HepG2 (cell line): ENCODE results near the gene MRPL38. TPM values are rescaled to one million over a fixed set of nuclear protein-coding genes. Genes with fewer than 3 reads are reported as not detected.

Source experiments
- ARHGAP35 ChIP-seq: sonication (generic); formaldehyde crosslinking; IDR thresholded peaks from 2 replicates; pipeline ENCODE4 v1.9.0; 2022; ENCODE audit warnings: mild to moderate bottlenecking, inconsistent platforms, moderate library complexity, missing genetic modification reagents, borderline replicate concordance
- ARNT ChIP-seq: fragments of 450-650 bp; IDR thresholded peaks from 2 replicates; pipeline ENCODE4 v1.6.1; 2017
- ASH2L ChIP-seq: fragments of 300-600, 200-600 bp; sonication (generic); IDR thresholded peaks from 2 replicates; pipeline ENCODE4 v1.7.0; 2017; ENCODE audit warnings: low read depth, mild to moderate bottlenecking, moderate library complexity, mixed read lengths, low read length; ENCODE audit not compliant: insufficient read length
- BATF2 ChIP-seq: sonication (generic); formaldehyde crosslinking; IDR thresholded peaks from 2 replicates; pipeline ENCODE4 v1.8.0; 2022; ENCODE audit warnings: mild to moderate bottlenecking, missing genetic modification reagents, moderate library complexity
- CEBPB ChIP-seq: IDR thresholded peaks from 2 replicates; pipeline ENCODE4 v1.6.1; 2011; ENCODE audit warnings: low read depth, low read length, improper control_type of control experiment, borderline replicate concordance
- CENPX ChIP-seq: sonication (generic); formaldehyde crosslinking; IDR thresholded peaks from 2 replicates; pipeline ENCODE4 v1.9.0; 2021; ENCODE audit warnings: mild to moderate bottlenecking, missing genetic modification reagents, moderate library complexity
- GMEB2 ChIP-seq: IDR thresholded peaks from 2 replicates; pipeline ENCODE4 v1.6.1; 2016; ENCODE audit warnings: missing biosample characterization, missing genetic modification reagents, low read depth
- GPN1 ChIP-seq: sonication (generic); formaldehyde crosslinking; IDR thresholded peaks from 2 replicates; pipeline ENCODE4 v1.5.1; 2020; ENCODE audit warnings: missing genetic modification reagents, borderline replicate concordance
- HNRNPK ChIP-seq: fragments of 200-400 bp; formaldehyde crosslinking; IDR thresholded peaks from 2 replicates; pipeline ENCODE4 v1.6.1; 2018; ENCODE audit warnings: low read length, low read depth, moderate library complexity, mild to moderate bottlenecking; ENCODE audit not compliant: poor library complexity, severe bottlenecking
- KLF16 ChIP-seq, 2 experiments: sonication (generic) in 1 of 2; formaldehyde crosslinking in 1 of 2; IDR thresholded peaks; 2 replicates each; pipeline versions ENCODE4 v1.6.1 to v1.8.0; 2016 to 2023; ENCODE audit warnings: missing genetic modification reagents in 2 of 2, missing compliant biosample characterization in 1 of 2
- KMT2B ChIP-seq: IDR thresholded peaks from 2 replicates; pipeline ENCODE4 v1.6.1; 2016; ENCODE audit warnings: missing genetic modification reagents, missing compliant biosample characterization
- MIER2 ChIP-seq: IDR thresholded peaks from 2 replicates; pipeline ENCODE4 v1.6.1; 2016; ENCODE audit warnings: missing biosample characterization, missing genetic modification reagents
- MLX ChIP-seq: IDR thresholded peaks from 2 replicates; pipeline ENCODE4 v1.6.1; 2016
- PRMT3 ChIP-seq: sonication (generic); formaldehyde crosslinking; IDR thresholded peaks from 2 replicates; pipeline ENCODE4 v1.8.1; 2022; ENCODE audit warnings: low read depth, mild to moderate bottlenecking, moderate library complexity, missing genetic modification reagents, borderline replicate concordance
- RARG ChIP-seq: sonication (generic); formaldehyde crosslinking; IDR thresholded peaks from 2 replicates; pipeline ENCODE4 v1.4.0; 2020; ENCODE audit warnings: low read depth, mild to moderate bottlenecking, missing genetic modification reagents
- RFX1 ChIP-seq: fragments of 450-650 bp; IDR thresholded peaks from 2 replicates; pipeline ENCODE4 v1.6.1; 2017
- RFXANK ChIP-seq: IDR thresholded peaks from 2 replicates; pipeline ENCODE4 v1.6.1; 2016
- TRIM24 ChIP-seq: sonication (generic); formaldehyde crosslinking; IDR thresholded peaks from 2 replicates; pipeline ENCODE4 v1.8.0; 2022; ENCODE audit warnings: mild to moderate bottlenecking, missing genetic modification reagents
- WIZ ChIP-seq: sonication (generic); formaldehyde crosslinking; IDR thresholded peaks from 2 replicates; pipeline ENCODE4 v1.5.1; 2020; ENCODE audit warnings: mild to moderate bottlenecking, missing genetic modification reagents
- ZBTB20 ChIP-seq: sonication (generic); formaldehyde crosslinking; IDR thresholded peaks from 2 replicates; pipeline ENCODE4 v1.8.1; 2023; ENCODE audit warnings: missing genetic modification reagents, low read depth, mild to moderate bottlenecking, borderline replicate concordance
- ZNF230 ChIP-seq: sonication (generic); formaldehyde crosslinking; IDR thresholded peaks from 2 replicates; pipeline ENCODE4 v1.4.0; 2020; ENCODE audit warnings: mild to moderate bottlenecking, missing genetic modification reagents
- ZNF333 ChIP-seq: sonication (generic); formaldehyde crosslinking; IDR thresholded peaks from 2 replicates; pipeline ENCODE4 v1.4.0; 2020; ENCODE audit warnings: mild to moderate bottlenecking, missing genetic modification reagents, borderline replicate concordance
- ZNF430 ChIP-seq: sonication (generic); formaldehyde crosslinking; IDR thresholded peaks from 2 replicates; pipeline ENCODE4 v1.9.0; 2021; ENCODE audit warnings: mild to moderate bottlenecking, missing genetic modification reagents
- ZNF503 ChIP-seq: sonication (generic); formaldehyde crosslinking; IDR thresholded peaks from 2 replicates; pipeline ENCODE4 v1.4.0; 2020; ENCODE audit warnings: missing genetic modification reagents
- ZNF530 ChIP-seq: sonication (generic); formaldehyde crosslinking; IDR thresholded peaks from 2 replicates; pipeline ENCODE4 v1.5.0; 2020; ENCODE audit warnings: low read depth, mild to moderate bottlenecking, missing genetic modification reagents
- ZNF768 ChIP-seq: sonication (generic); formaldehyde crosslinking; IDR thresholded peaks from 2 replicates; pipeline ENCODE4 v1.4.0; 2020; ENCODE audit warnings: missing genetic modification reagents
- ZSCAN22 ChIP-seq: sonication (generic); formaldehyde crosslinking; IDR thresholded peaks from 2 replicates; pipeline ENCODE4 v1.4.0; 2020; ENCODE audit warnings: mild to moderate bottlenecking, missing genetic modification reagents
- polyA plus RNA-seq, 8 experiments: library from polyadenylated mRNA; depleted of rRNA in 3 of 8; stranded (reverse) in 7 of 8; unstranded in 1 of 8; fragments of >200 nt; fragmentation: Illumina TruSeq in 4 of 8; extraction: Trizol in 4 of 8; gene quantifications; 2 replicates each; pipeline versions ENCODE4 v1.2.1 to v1.2.3, GENCODE V29; 2011 to 2016; ENCODE audit warnings: low read depth in 4 of 8, missing spikeins in 1 of 8, mixed read lengths in 1 of 8; ENCODE audit not compliant: insufficient read depth in 1 of 8
- total RNA-seq, 5 experiments: library from RNA; depleted of rRNA; stranded (reverse); fragments of >200 nt; fragmentation: Illumina TruSeq; extraction: Trizol; gene quantifications; 2 replicates each; pipeline ENCODE4 v1.2.3, GENCODE V29; 2016; ENCODE audit warnings: low read depth in 1 of 5

Gene MRPL38
- total and polyA plus RNA-seq, 2 of the 13 experiments (the other 11 are each of a cell fraction or from before 2014, with no cell fraction given): 83.7 to 125 TPM

- TF ChIP-seq ZNF768 (peak; percentile 93), ARHGAP35 (CRISPR knock-in tag) (peak; percentile 97), ZNF230 (CRISPR knock-in tag) (peak; percentile 86; the same call in 1 of the 2 replicates), TRIM24 (no peak), HNRNPK (peak; percentile 57), RARG (no peak), ZNF333 (peak; percentile 95; the same call in 1 of the 2 replicates), WIZ (CRISPR knock-in tag) (peak; percentile 75; the same call in 1 of the 2 replicates), RFXANK (CRISPR knock-in tag) (no peak; the same call in none of the 2 replicates), CENPX (CRISPR knock-in tag) (no peak), ZBTB20 (CRISPR knock-in tag) (peak; percentile 74), KLF16 (CRISPR knock-in tag; IDR thresholded peaks at IDR 0.05) (peak; percentile 38 to 98; a peak in 2 of 4 replicates), PRMT3 (peak; percentile 91), MLX (CRISPR knock-in tag) (peak; percentile 46; the same call in 1 of the 2 replicates), ASH2L (peak; percentile 76), RFX1 (peak; percentile 95), CEBPB (no peak), ZNF530 (no peak), GMEB2 (CRISPR knock-in tag) (peak; percentile 70; the same call in 1 of the 2 replicates), BATF2 (CRISPR knock-in tag) (0 out of 2 replicates have a peak, but pooled peaks have one; percentile 53), ARNT (no peak), KMT2B (peak; percentile 91), ZSCAN22 (CRISPR knock-in tag) (no peak), ZNF503 (CRISPR knock-in tag) (peak; percentile 70; the same call in 1 of the 2 replicates), MIER2 (CRISPR knock-in tag) (peak; percentile 57; the same call in 1 of the 2 replicates), GPN1 (CRISPR knock-in tag) (no peak), ZNF430 (CRISPR knock-in tag) (peak; percentile 91)
These were observed 36.2 kb upstream of the MRPL38 start, which contains the start of gene FBF1 (continued) for GRCh38 chr17:75940727-75941441.
